ENCODE measurements around the gene RNF19B.

Gene RNF19B

GRCh38 chr1:32966900-32967299 is 2.3 kb upstream of the RNF19B start:
- no peak for DNase-seq (ENCODE audit: low read depth in 2 of 2)

GRCh38 chr1:32965251-32965747 is 690 bp upstream of the RNF19B start:
- no peak for DNase-seq (ENCODE audit: low read depth in 2 of 2)

- peak; percentile 38 to 47 for DNase-seq (ENCODE audit: low read depth in 2 of 2)
Measured at GRCh38 chr1:32963746-32964460, 706 bp downstream of the RNF19B start.

GRCh38 chr1:32962248-32962896 is 2.2 kb downstream of the RNF19B start:
- DNase-seq (ENCODE audit: low read depth in 2 of 2) = no peak

- no peak for DNase-seq (ENCODE audit: low read depth in 2 of 2)
Measured at GRCh38 chr1:32960819-32961355, 3.7 kb downstream of the RNF19B start.

- DNase-seq (ENCODE audit: low read depth in 2 of 2) = no peak
Measured at GRCh38 chr1:32960342-32960741, 4.3 kb downstream of the RNF19B start.

GRCh38 chr1:32958827-32959226 is 5.8 kb downstream of the RNF19B start:
- DNase-seq (ENCODE audit: low read depth in 2 of 2) = no peak

- DNase-seq (ENCODE audit: low read depth in 2 of 2) = no peak
Measured at GRCh38 chr1:32957017-32957416, 7.6 kb downstream of the RNF19B start.

GRCh38 chr1:32954168-32954567 is 10.4 kb downstream of the RNF19B start:
- DNase-seq (ENCODE audit: low read depth in 2 of 2) = no peak

GRCh38 chr1:32953495-32953894 is 11.1 kb downstream of the RNF19B start:
- no peak for DNase-seq (ENCODE audit: low read depth in 2 of 2)

- no peak for DNase-seq (ENCODE audit: low read depth in 2 of 2)
Measured at GRCh38 chr1:32949519-32949918, 15.1 kb downstream of the RNF19B start.

- DNase-seq (ENCODE audit: low read depth in 2 of 2) = no peak
Measured at GRCh38 chr1:32948905-32949304, 15.7 kb downstream of the RNF19B start.

GRCh38 chr1:32948390-32948722 is 16.3 kb downstream of the RNF19B start:
- no peak for DNase-seq (ENCODE audit: low read depth in 2 of 2)

GRCh38 chr1:32947669-32948389 is 16.8 kb downstream of the RNF19B start:
- no peak for DNase-seq (ENCODE audit: low read depth in 2 of 2)

GRCh38 chr1:32946413-32946812 is 18.2 kb downstream of the RNF19B start:
- DNase-seq (ENCODE audit: low read depth in 2 of 2) = no peak

GRCh38 chr1:32944180-32944579 is 20.4 kb downstream of the RNF19B start:
- DNase-seq (ENCODE audit: low read depth in 2 of 2) = no peak

- DNase-seq (ENCODE audit: low read depth in 2 of 2) = no peak
Measured at GRCh38 chr1:32939655-32940371, 24.8 kb downstream of the RNF19B start.

GRCh38 chr1:32937061-32937460 is 27.5 kb downstream of the RNF19B start:
- no peak for DNase-seq (ENCODE audit: low read depth in 2 of 2)

GRCh38 chr1:32934535-32934934 is 30.1 kb downstream of the RNF19B start:
- no peak for DNase-seq (ENCODE audit: low read depth in 2 of 2)

- no peak for DNase-seq (ENCODE audit: low read depth in 2 of 2)
Measured at GRCh38 chr1:32933742-32934322, 30.8 kb downstream of the RNF19B start.

- DNase-seq (ENCODE audit: low read depth in 2 of 2) = no peak
Measured at GRCh38 chr1:32931760-32932159, 32.8 kb downstream of the RNF19B start.

- DNase-seq (ENCODE audit: low read depth in 2 of 2) = no peak
Measured at GRCh38 chr1:32929366-32929765, 35.2 kb downstream of the RNF19B start.
